ENCODE results near the gene DMD.

DNA sequence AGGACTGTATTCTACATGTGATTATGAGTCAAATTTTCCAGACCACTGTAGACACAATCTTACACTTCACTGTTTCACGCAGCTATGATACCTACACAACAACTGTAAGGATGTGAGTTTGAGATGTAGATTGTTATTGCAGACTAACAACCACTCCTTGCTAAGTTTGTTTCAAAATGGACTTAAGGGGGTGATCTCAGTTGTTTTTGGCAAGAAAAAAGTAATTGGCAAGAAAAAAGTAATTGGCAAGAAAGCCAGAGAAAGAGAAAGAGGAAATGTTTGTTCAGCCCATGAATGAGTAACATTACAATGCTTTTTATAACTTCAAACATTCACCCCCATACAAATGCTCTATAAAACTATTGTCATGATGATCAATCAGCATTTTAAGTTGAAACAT, 466.4 kb downstream of the DMD start:
- TF ChIP-seq, protein P1, sequence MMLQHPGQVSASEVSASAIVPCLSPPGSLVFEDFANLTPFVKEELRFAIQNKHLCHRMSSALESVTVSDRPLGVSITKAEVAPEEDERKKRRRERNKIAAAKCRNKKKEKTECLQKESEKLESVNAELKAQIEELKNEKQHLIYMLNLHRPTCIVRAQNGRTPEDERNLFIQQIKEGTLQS (IDR thresholded peaks at IDR 0.05; ENCODE audit: insufficient read depth, low read depth, low read length): no peak
- TF ChIP-seq, protein P2, sequence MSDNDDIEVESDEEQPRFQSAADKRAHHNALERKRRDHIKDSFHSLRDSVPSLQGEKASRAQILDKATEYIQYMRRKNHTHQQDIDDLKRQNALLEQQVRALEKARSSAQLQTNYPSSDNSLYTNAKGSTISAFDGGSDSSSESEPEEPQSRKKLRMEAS (IDR thresholded peaks at IDR 0.05): no peak
- no peak for TF ChIP-seq JUN (IDR thresholded peaks at IDR 0.05; ENCODE audit: low read depth, low read length)
- no peak for TF ChIP-seq POLR2AphosphoS5 (IDR thresholded peaks at IDR 0.05; ENCODE audit: low read depth, low read length)
- TF ChIP-seq POLR2A (IDR thresholded peaks at IDR 0.05; ENCODE audit: control extremely low read depth in 1 of 2, low read depth in 2 of 2, low read length in 2 of 2): no peak
- TF ChIP-seq, protein P3, sequence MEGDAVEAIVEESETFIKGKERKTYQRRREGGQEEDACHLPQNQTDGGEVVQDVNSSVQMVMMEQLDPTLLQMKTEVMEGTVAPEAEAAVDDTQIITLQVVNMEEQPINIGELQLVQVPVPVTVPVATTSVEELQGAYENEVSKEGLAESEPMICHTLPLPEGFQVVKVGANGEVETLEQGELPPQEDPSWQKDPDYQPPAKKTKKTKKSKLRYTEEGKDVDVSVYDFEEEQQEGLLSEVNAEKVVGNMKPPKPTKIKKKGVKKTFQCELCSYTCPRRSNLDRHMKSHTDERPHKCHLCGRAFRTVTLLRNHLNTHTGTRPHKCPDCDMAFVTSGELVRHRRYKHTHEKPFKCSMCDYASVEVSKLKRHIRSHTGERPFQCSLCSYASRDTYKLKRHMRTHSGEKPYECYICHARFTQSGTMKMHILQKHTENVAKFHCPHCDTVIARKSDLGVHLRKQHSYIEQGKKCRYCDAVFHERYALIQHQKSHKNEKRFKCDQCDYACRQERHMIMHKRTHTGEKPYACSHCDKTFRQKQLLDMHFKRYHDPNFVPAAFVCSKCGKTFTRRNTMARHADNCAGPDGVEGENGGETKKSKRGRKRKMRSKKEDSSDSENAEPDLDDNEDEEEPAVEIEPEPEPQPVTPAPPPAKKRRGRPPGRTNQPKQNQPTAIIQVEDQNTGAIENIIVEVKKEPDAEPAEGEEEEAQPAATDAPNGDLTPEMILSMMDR (IDR thresholded peaks at IDR 0.05; ENCODE audit: control extremely low read depth in 1 of 3, insufficient read depth in 1 of 3, low read depth in 1 of 3, low read length in 3 of 3): no peak
- TF ChIP-seq EZH2 (IDR thresholded peaks at IDR 0.05; ENCODE audit: low read depth, low read length, severe bottlenecking): no peak
- no peak for TF ChIP-seq CBX8 (IDR thresholded peaks at IDR 0.05; ENCODE audit: borderline replicate concordance, low read depth, low read length)
- no peak for TF ChIP-seq CEBPB (IDR thresholded peaks at IDR 0.05; ENCODE audit: low read depth, low read length)
- TF ChIP-seq, protein P4, sequence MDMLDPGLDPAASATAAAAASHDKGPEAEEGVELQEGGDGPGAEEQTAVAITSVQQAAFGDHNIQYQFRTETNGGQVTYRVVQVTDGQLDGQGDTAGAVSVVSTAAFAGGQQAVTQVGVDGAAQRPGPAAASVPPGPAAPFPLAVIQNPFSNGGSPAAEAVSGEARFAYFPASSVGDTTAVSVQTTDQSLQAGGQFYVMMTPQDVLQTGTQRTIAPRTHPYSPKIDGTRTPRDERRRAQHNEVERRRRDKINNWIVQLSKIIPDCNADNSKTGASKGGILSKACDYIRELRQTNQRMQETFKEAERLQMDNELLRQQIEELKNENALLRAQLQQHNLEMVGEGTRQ (IDR thresholded peaks at IDR 0.05; ENCODE audit: low read length): no peak
- no peak for TF ChIP-seq YY1 (IDR thresholded peaks at IDR 0.05; ENCODE audit: low read depth, low read length)
- no peak for TF ChIP-seq SIN3A (conservative IDR thresholded peaks at IDR 0.05 in 1 of 2, IDR thresholded peaks at IDR 0.05 in 1 of 2; ENCODE audit: low read depth in 1 of 2, low read length in 2 of 2)

Measured in H1 (cell line).